Caki2 (cell line): ENCODE results near the gene TECPR1. TPM values are rescaled to one million over a fixed set of nuclear protein-coding genes. Genes with fewer than 3 reads are reported as not detected.

ENCODE experiments used
- DNase-seq: peaks from one replicate; pipeline ENCODE4 v3.0.0-alpha.2; 2015; ENCODE audit warnings: low read depth
- in situ Hi-C: cut with HindIII; loops from 2 replicates; pipeline ENCODE4 v1.10.0; 2016; ENCODE audit warnings: low sequenced_read_pairs, low pct_unique_long_range_greater_than_20kb, mixed read lengths
- total RNA-seq: library from RNA; depleted of rRNA; stranded (reverse); fragments of >200 nt; shearing (Covaris generic); gene quantifications from 2 replicates; pipeline ENCODE4 v1.2.3, GENCODE V29; 2014; ENCODE audit warnings: low replicate concordance

Gene TECPR1
- total RNA-seq, 1 experiment from 2014 or later, result 7.7 TPM

DNA sequence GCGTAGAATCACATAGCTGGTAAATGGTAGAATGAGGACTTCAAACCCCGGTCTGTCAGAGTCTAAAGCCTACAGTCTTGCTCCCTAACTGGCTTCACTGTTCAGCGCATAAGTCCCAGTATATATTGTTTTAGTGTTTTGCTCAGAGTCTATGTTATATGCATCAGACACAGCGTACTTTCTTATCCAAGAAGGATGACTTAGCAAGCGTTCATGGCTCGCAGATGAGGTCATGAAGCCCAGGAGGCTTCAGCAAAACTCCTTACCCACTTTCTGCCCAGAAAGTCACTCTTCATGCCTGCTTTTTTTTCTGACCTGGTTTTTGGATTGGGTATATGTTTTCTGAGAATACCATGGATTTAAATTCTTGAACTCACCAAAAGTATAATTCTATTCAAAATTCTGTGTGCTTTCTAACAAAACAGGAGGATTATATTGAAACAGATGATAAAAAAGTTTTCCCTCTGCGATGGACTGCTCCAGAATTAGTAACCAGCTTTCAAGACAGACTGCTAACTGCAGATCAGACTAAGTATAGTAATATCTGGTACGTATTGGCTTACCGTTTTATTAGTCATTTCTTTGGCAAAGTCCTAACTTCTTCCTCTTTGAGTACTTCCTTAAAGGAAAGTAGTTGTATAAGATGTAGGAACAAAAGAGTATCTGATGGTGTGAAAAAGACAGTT lies 65.4 kb downstream of the TECPR1 start:
- DNase-seq, result no peak

DNA sequence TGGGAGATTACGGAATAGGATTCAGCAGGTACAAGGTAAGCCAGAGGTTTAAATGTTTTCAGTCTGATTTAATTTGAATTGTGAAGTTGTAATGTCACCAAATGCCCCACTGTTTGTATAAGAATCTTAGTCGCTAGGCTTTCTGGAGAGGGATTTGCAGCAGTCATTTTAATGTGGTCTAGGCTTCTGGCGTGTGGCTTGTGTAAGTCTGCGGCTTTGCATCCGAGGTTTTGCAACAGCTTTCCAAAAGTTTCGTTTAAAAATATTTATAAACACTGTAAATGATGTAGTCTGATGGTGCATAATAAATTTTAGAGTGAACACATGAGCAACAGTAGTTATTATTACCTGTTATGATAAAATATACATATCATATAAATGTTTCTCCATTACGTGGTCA lies 66.9 kb downstream of the TECPR1 start:
- DNase-seq, result no peak
- in situ Hi-C loops, result no loop called here

More for the DNA sequence above, 65.4 kb downstream of the TECPR1 start:
- in situ Hi-C loops, result no loop called here

DNA sequence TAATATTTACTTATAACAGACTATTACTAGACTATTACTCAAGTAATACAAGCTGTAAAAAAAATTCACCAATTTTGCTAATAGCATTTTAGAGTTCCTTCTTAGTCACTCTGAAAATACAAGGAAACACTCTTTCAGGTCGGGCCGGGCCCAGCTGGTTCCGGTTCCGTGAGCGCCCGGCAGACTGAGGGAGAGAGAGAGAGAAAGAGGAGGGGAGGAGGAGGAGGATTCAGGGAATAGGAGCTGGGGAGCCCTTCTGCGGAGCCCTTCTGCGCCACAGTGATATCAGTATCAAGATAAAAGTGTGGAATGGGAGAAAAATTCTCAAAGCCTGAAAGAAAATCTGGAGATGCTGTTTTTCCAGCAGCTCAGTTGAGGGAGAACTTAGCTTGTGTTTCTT lies 71.3 kb downstream of the TECPR1 start:
- DNase-seq, result no peak
- in situ Hi-C loops, result no loop called here

DNA sequence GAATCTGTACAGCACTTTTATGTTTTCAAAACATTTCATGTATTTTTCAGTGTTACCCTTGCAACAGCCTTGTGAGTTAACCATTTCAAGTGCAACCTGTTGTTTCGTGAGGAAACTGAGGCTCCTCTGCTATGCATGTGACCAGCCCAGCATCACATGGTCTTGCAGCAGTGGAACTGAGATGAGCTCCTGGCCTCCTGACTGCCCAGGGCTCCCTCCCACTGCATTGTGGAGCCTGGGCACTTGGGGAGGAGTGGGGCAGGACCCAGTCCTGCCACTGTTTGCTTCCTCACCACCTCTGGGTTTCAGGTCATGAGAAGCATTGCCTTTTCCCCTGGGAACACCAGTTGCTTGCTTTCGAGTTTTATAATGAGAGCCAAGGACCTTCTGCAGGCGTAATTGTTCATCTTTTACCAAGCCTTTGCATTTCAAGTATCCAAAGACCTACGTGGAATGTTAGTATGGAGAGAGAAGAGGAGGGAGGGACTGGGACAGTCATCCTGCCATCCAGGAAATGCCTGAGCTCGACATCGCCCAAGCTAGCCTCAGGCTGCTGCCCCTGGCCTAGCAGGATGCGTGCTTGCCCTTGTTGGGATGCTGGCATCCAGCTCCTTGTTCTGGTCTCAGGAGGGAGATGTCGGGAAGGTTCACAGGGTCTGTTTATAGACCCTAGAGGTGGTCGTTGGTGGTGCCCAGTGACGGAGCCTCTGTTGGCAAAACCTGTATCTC lies 73.1 kb downstream of the TECPR1 start:
- in situ Hi-C loops, result no loop called here
- no peak for DNase-seq

- no peak for DNase-seq
- in situ Hi-C loops, result no loop called here
Measured at GRCh38 chr7:98178321-98178720, 73.7 kb downstream of the TECPR1 start.

- in situ Hi-C loops, result no loop called here
- DNase-seq, result no peak
Measured at GRCh38 chr7:98177553-98177952, 74.5 kb downstream of the TECPR1 start.

DNA sequence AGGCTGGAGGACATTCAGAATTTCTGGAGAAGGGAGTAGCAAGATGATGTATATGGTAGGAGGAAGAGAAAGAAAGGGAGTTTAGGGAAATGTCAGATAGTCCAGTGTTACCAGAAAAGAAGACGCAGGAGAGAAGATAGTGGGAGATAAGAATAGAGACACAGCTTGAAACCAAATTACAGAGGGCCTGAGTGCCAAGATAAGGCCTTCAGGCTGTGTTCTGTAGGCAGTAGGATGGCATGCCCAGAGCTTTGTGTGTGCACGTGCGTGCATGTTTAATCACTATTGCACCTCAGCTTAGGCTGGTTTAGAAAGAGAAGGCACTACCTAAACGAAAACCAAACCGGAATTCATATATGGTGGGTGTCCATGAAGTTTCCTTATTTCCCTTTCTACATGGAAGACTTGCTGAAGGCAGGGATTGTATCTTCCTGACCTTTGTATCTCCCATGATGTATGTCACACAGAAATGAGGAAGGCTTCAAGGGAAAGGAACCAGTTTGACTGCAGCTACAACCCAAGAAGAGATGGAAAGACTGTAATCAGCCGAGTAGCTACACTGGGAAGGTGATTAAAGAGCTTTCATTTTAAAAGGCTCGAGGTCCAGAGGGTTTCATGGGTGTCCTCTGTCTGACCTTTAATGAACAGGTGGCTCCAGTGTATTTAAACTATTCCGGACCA lies 76.6 kb downstream of the TECPR1 start:
- DNase-seq, result no peak
- in situ Hi-C loops, result no loop called here

DNA sequence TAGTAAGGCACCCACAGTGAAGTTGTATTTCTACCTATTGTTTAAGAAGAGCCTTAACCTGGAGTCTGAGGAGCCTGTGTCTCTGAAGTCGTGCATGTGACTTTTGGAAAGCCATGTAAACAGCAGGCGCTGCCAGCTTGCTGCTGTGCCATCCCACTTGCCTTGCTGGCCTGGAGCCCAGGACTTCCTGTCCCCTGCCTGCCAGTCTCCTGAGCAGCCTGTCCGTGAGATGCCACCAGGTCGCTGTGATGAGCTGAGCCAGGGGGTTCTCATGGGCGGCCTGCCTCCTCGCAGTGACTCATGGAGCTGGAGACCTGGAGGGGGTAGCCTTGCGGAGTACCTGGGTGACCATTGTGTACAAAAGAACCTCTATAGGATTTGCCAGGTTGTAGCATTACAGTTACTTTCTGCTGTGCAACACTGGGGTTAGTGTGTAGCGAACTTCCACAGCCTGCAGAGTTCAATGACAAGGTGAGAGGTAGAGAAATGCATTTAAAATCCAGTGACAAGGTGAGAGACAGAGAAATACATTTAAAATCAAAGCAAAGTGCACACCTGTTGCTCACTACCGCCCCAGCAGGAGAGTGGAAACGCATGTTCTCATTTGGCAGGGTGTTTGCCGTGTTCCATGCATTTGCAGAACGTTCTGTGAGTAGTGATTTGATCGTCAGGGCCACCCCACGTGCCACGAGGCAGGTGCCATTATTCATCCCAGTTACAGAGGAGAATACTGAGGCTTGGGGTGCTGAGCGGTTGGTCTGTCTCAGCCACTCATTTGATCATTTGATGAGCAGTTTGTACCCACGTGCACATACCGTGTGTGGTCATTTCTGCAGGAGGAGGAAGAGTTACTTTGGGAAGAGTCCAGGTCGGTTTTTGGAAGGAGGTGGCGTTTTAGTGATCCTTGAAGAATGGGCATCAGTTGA lies 77.4 kb downstream of the TECPR1 start:
- in situ Hi-C loops, result no loop called here
- DNase-seq, result no peak

GRCh38 chr7:98171449-98171848 lies 80.6 kb downstream of the TECPR1 start:
- in situ Hi-C loops, result no loop called here
- DNase-seq, result no peak

GRCh38 chr7:98170966-98171365 lies 81.1 kb downstream of the TECPR1 start:
- in situ Hi-C loops, result no loop called here
- DNase-seq, result no peak

DNA sequence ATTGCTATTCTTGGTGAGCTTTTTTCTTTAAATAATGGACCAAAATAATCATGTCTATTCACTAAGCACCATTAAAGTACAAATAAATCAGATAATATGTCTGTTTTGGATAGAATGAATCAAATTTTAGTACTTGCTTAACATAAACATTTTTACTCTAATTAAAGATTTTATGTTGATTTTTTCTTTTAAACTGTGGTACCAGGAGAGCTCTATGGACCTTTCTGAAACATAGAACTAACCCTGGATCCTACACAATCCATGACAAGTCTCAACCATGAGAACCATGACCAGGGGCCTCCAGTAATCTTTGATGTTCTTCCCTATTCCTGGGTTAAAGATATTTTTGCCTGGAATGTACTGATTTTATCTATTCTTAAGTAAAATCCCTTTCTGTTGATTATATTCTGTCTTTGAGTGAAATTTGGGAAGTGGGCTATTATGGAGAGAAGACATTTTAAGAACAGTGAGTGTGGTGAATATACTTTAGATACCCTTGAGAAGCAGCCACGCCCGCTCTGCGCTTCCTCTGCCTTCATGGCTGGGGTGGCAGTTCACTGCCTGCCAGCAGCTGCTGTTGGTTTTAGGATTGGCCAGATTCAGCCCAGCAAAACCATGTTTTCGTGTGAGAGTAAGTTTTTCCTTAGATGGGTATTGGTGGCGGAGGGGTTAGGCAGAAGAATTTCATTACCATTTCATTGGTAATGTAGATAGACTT lies 83.0 kb downstream of the TECPR1 start:
- no peak for DNase-seq
- in situ Hi-C loops, result no loop called here

DNA sequence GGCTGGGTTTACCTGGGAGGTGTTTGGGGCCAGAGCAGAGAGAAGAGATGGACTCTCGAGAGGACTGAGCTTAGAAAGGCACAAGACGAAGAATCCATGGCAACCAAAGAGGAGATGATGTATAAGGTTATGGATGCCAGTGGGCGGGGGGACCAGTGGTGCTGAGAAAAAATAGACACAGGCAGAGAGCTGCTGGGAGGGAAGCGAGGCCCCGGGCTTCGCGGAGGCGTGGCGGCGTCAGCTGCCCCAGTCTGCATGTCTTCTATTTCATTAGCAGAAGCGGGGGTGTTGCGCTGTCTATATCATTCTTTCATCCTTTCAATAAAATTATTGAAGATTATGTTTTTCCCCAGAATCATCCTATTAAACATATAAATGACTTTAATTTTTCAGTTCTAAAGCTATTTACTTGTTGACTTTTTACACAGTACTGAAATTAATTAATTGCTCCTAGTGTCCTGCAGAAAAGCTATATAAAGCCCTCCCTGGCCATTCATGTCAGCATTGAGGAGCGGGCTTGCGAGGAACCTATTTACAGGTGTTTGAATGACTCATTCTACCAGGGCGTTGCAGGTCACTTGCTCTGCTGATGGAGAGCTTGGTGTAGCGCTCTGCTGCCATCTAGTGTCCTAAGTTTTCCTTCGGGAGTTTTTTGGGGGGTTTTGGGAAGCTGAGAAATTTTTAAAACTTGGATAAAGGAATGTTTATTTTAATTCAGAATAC lies 83.7 kb downstream of the TECPR1 start:
- peak; percentile 54 for DNase-seq
- in situ Hi-C loops, result no loop called here

- in situ Hi-C loops, result no loop called here
- DNase-seq, result no peak
Measured at GRCh38 chr7:98167653-98168052, 84.4 kb downstream of the TECPR1 start.

GRCh38 chr7:98166668-98166970 lies 85.4 kb downstream of the TECPR1 start:
- no peak for DNase-seq
- in situ Hi-C loops, result no loop called here

- in situ Hi-C loops, result no loop called here
- DNase-seq, result peak; percentile 33
Measured at GRCh38 chr7:98165827-98166667, 86.0 kb downstream of the TECPR1 start.
